Neural cell (in vitro differentiated cells): ENCODE measurements around the gene NCK2.

Experiments
- CTCF ChIP-seq: fragments of 450-650 bp; IDR thresholded peaks from 2 replicates; pipeline ENCODE4 v1.5.1; 2014; ENCODE audit warnings: antibody characterized with exemption, mild to moderate bottlenecking, moderate library complexity; ENCODE audit not compliant: poor library complexity, severe bottlenecking
- SMC3 ChIP-seq: fragments of 450-650 bp; conservative IDR thresholded peaks from 2 replicates; pipeline ENCODE4 v1.6.1; 2014; ENCODE audit warnings: antibody characterized with exemption, mild to moderate bottlenecking, moderate library complexity; ENCODE audit not compliant: poor library complexity

GRCh38 chr2:105883911-105884694 lies 139.4 kb downstream of the NCK2 start:
- TF ChIP-seq SMC3 (no peak), CTCF (no peak)
